ENCODE data around the gene ACSM6. TPM values are rescaled to one million over a fixed set of nuclear protein-coding genes. Genes with fewer than 3 reads are reported as not detected.

Gene ACSM6
- total RNA-seq, 2 experiments from 2014 or later: not detected

GRCh38 chr10:95277201-95277570 lies 83.1 kb downstream of the ACSM6 start:
- intact Hi-C loops (cut with micrococcal nuclease; ENCODE audit: unreplicated experiment): no loop called here
- Histone ChIP-seq H3K4me1 (ENCODE audit: insufficient read depth, low read length, poor library complexity, severe bottlenecking) (peaks cover 9% of the 10 kb centered on the region), H4K20me1 (ENCODE audit: insufficient read depth, low read length) (no peaks in the 10 kb centered on the region), H3K27ac (ENCODE audit: low read depth, low read length, poor library complexity, severe bottlenecking) (no peak overlapping the region), H2AFZ (ENCODE audit: low read length) (no peak overlapping the region), H3K4me3 (ENCODE audit: low read depth, low read length, poor library complexity, severe bottlenecking) (no peak overlapping the region), H3K36me3 (ENCODE audit: insufficient read depth, low read length) (no peaks in the 10 kb centered on the region), H3K4me2 (ENCODE audit: low read length) (no peak overlapping the region), H3K9me3 (ENCODE audit: low read length) (no peaks in the 10 kb centered on the region), H3K9me2 (ENCODE audit: insufficient read depth, low read length) (no peaks in the 10 kb centered on the region), H3K79me2 (ENCODE audit: insufficient read depth, low read depth, low read length) (no peaks in the 10 kb centered on the region; the same call in 1 of the 2 replicates)
- ChIA-PET POLR2A (interaction anchor here (0.7 to 1.4 kb wide), 3 partner anchors 12 to 205 kb away, joined by 3 to 6 read pairs (median 4); no protein-coding TSS in a partner anchor), CTCF (ENCODE audit: unreplicated experiment) (interaction anchor here (0.6 kb wide), 1 partner anchor 79 kb away, joined by 3 read pairs; no protein-coding TSS in a partner anchor)
- no TSS peak for BruUV-seq (replicated peaks)
- DNase-seq (ENCODE audit: low spot score): no peak
- TF ChIP-seq CTCF (conservative IDR thresholded peaks at IDR 0.05; ENCODE audit: low read length): no peak
- no peak for TF ChIP-seq EZH2phosphoT487 (IDR thresholded peaks at IDR 0.05; ENCODE audit: borderline replicate concordance, low read depth, low read length)

GRCh38 chr10:95277614-95278013 lies 83.6 kb downstream of the ACSM6 start:
- Histone ChIP-seq H3K9me2 (ENCODE audit: insufficient read depth, low read length) (no peaks in the 10 kb centered on the region), H3K4me2 (ENCODE audit: low read length) (no peak overlapping the region), H3K4me3 (ENCODE audit: low read depth, low read length, poor library complexity, severe bottlenecking) (no peak overlapping the region), H3K9me3 (ENCODE audit: low read length) (no peaks in the 10 kb centered on the region), H2AFZ (ENCODE audit: low read length) (no peak overlapping the region), H4K20me1 (ENCODE audit: insufficient read depth, low read length) (no peaks in the 10 kb centered on the region), H3K36me3 (ENCODE audit: insufficient read depth, low read length) (no peaks in the 10 kb centered on the region), H3K4me1 (ENCODE audit: insufficient read depth, low read length, poor library complexity, severe bottlenecking) (peaks cover 9% of the 10 kb centered on the region), H3K79me2 (ENCODE audit: insufficient read depth, low read depth, low read length) (no peaks in the 10 kb centered on the region; the same call in 1 of the 2 replicates), H3K27ac (ENCODE audit: low read depth, low read length, poor library complexity, severe bottlenecking) (no peak overlapping the region)
- no TSS peak for BruUV-seq (replicated peaks)
- no peak for TF ChIP-seq EZH2phosphoT487 (IDR thresholded peaks at IDR 0.05; ENCODE audit: borderline replicate concordance, low read depth, low read length)
- no peak for TF ChIP-seq CTCF (conservative IDR thresholded peaks at IDR 0.05; ENCODE audit: low read length)
- no peak for DNase-seq (ENCODE audit: low spot score)
- POLR2A ChIA-PET: interaction anchor here (1.0 to 1.4 kb wide), 3 partner anchors 13 to 18 kb away, joined by 3 to 4 read pairs (median 3); no protein-coding TSS in a partner anchor
- intact Hi-C loops (cut with micrococcal nuclease; ENCODE audit: unreplicated experiment): no loop called here
- CTCF ChIA-PET (ENCODE audit: unreplicated experiment): interaction anchor here (0.6 to 1.0 kb wide), 2 partner anchors 11 to 79 kb away, joined by 3 to 5 read pairs; no protein-coding TSS in a partner anchor

Small RNA genes within 50 kb of the gene (small RNA-seq; reads per million reads assigned to genes)
- gene AL157834.3: not detected

Other genes with a start within 250 kb of the ACSM6 start
- not detected in 2 replicates for gene CYP2C8, start 124.7 kb upstream of the ACSM6 start, total RNA-seq (2014; rRNA removed; shearing (Covaris generic))
- gene CYP2C8, start 124.7 kb upstream of the ACSM6 start, total RNA-seq (2022): not detected in 2 replicates
- 22.3 and 23.1 TPM in 2 replicates for gene PDLIM1, start 96.8 kb downstream of the ACSM6 start, total RNA-seq (2014; rRNA removed; shearing (Covaris generic))
- 103 and 105 TPM in 2 replicates for gene PDLIM1, start 96.8 kb downstream of the ACSM6 start, total RNA-seq (2022)

Measured in OCI-LY7 (cell line).